Measurements from ENCODE around the gene SGCB.

Gene SGCB

GRCh38 chr4:52019936-52020657, 18.0 kb downstream of the SGCB start, which contains the start of gene LRRC66:
Gene LRRC66 (minus strand): TSS chr4:52020363. CDS start chr4:52017613, 2,750 bp downstream.
- DNase-seq (ENCODE audit: low spot score) = no peak

- no peak for DNase-seq (ENCODE audit: low spot score)
Observed at GRCh38 chr4:52017814-52018213, 20.3 kb downstream of the SGCB start.

- no peak for DNase-seq (ENCODE audit: low spot score)
Observed at GRCh38 chr4:52016981-52017380, 21.1 kb downstream of the SGCB start.

- DNase-seq (ENCODE audit: low spot score) = no peak
Observed at GRCh38 chr4:52015366-52015765, 22.7 kb downstream of the SGCB start.

- DNase-seq (ENCODE audit: low spot score) = no peak
Observed at GRCh38 chr4:52014903-52015302, 23.2 kb downstream of the SGCB start.

- no peak for DNase-seq (ENCODE audit: low spot score)
Observed at GRCh38 chr4:52012651-52013050, 25.4 kb downstream of the SGCB start.

- DNase-seq (ENCODE audit: low spot score) = no peak
Observed at GRCh38 chr4:52010986-52011385, 27.1 kb downstream of the SGCB start.

GRCh38 chr4:52006887-52007286, 31.2 kb downstream of the SGCB start:
- DNase-seq (ENCODE audit: low spot score) = no peak

GRCh38 chr4:52005604-52006273, 32.4 kb downstream of the SGCB start:
- no peak for DNase-seq (ENCODE audit: low spot score)

- DNase-seq (ENCODE audit: low spot score) = no peak
Observed at GRCh38 chr4:52004414-52004813, 33.7 kb downstream of the SGCB start.

GRCh38 chr4:52001616-52002015, 36.5 kb downstream of the SGCB start:
- DNase-seq (ENCODE audit: low spot score) = no peak

GRCh38 chr4:51999250-51999649, 38.8 kb downstream of the SGCB start:
- DNase-seq (ENCODE audit: low spot score) = no peak

GRCh38 chr4:51998837-51999236, 39.3 kb downstream of the SGCB start:
- DNase-seq (ENCODE audit: low spot score) = no peak

- DNase-seq (ENCODE audit: low spot score) = no peak
Observed at GRCh38 chr4:51997647-51998046, 40.5 kb downstream of the SGCB start.

GRCh38 chr4:51995647-51996220, 42.4 kb downstream of the SGCB start:
- DNase-seq (ENCODE audit: low spot score) = no peak
